GM12878 (cell line): ENCODE results near the gene ARHGAP40. TPM values are rescaled to one million over a fixed set of nuclear protein-coding genes. Genes with fewer than 3 reads are reported as not detected.
A peak's percentile ranks its signal among the peaks of the same experiment; 100 is the strongest.

Experiments
- BCL11A ChIP-seq: IDR thresholded peaks from 2 replicates; pipeline ENCODE4 v1.6.1; 2011; ENCODE audit warnings: low read depth, low read length
- BHLHE40 ChIP-seq, 2 experiments: fragments of 450-650 bp in 1 of 2; IDR thresholded peaks; 2 replicates each; pipeline ENCODE4 v1.6.1; 2011 to 2017; ENCODE audit warnings: low read depth in 2 of 2, borderline replicate concordance in 1 of 2, improper control_type of control experiment in 1 of 2, low read length in 1 of 2, mild to moderate bottlenecking in 1 of 2
- CBX3 ChIP-seq: fragments of 200-600 bp; sonication (generic); IDR thresholded peaks from 2 replicates; pipeline ENCODE4 v1.6.1; 2016; ENCODE audit warnings: low read depth, borderline replicate concordance
- CHD4 ChIP-seq: fragments of 200-600 bp; sonication (generic); IDR thresholded peaks from 2 replicates; pipeline ENCODE4 v1.6.1; 2016; ENCODE audit warnings: mild to moderate bottlenecking
- DPF2 ChIP-seq: fragments of 450-650 bp; IDR thresholded peaks from 2 replicates; pipeline ENCODE4 v1.6.1; 2017; ENCODE audit warnings: mild to moderate bottlenecking
- MEF2A ChIP-seq: IDR thresholded peaks from 2 replicates; pipeline ENCODE4 v1.6.1; 2011; ENCODE audit warnings: low read depth, mild to moderate bottlenecking, low read length, moderate library complexity; ENCODE audit not compliant: insufficient read depth
- NFXL1 ChIP-seq: fragments of 450-650 bp; IDR thresholded peaks from 2 replicates; pipeline ENCODE4 v1.6.1; 2017; ENCODE audit warnings: antibody characterized with exemption, mild to moderate bottlenecking, borderline replicate concordance
- PAX8 ChIP-seq: fragments of 450-650 bp; IDR thresholded peaks from 2 replicates; pipeline ENCODE4 v1.6.1; 2017; ENCODE audit warnings: mild to moderate bottlenecking, moderate library complexity
- RAD21 ChIP-seq: IDR thresholded peaks from 2 replicates; pipeline ENCODE4 v1.6.1; 2011; ENCODE audit warnings: mild to moderate bottlenecking, low read depth, low read length, moderate library complexity; ENCODE audit not compliant: insufficient read depth
- RUNX3 ChIP-seq: IDR thresholded peaks from 2 replicates; pipeline ENCODE4 v1.6.1; 2012; ENCODE audit warnings: low read length, inconsistent platforms
- SUZ12 ChIP-seq: fragments of 200-600 bp; sonication (generic); IDR thresholded peaks from one replicate; pipeline ENCODE4 v1.6.1; 2018; ENCODE audit warnings: antibody characterized with exemption, mild to moderate bottlenecking; ENCODE audit not compliant: unreplicated experiment
- TBL1XR1 ChIP-seq: IDR thresholded peaks from 2 replicates; pipeline ENCODE4 v1.6.1; 2012; ENCODE audit warnings: low read depth, low read length, improper control_type of control experiment
- YY1 ChIP-seq: IDR thresholded peaks from 2 replicates; pipeline ENCODE4 v1.6.1; 2011; ENCODE audit warnings: low read depth, mild to moderate bottlenecking, low read length
- ZNF207 ChIP-seq: fragments of 450-650 bp; IDR thresholded peaks from 2 replicates; pipeline ENCODE4 v1.6.1; 2014; ENCODE audit warnings: antibody characterized with exemption, mild to moderate bottlenecking, borderline replicate concordance
- ZNF217 ChIP-seq: fragments of 450-650 bp; IDR thresholded peaks from 2 replicates; pipeline ENCODE4 v1.6.1; 2017; ENCODE audit warnings: antibody characterized with exemption, mild to moderate bottlenecking
- ZNF384 ChIP-seq: IDR thresholded peaks from 2 replicates; pipeline ENCODE4 v1.6.1; 2012; ENCODE audit warnings: low read depth, mild to moderate bottlenecking, low read length, improper control_type of control experiment, borderline replicate concordance
- polyA plus RNA-seq, 11 experiments: library from polyadenylated mRNA; depleted of rRNA in 4 of 11; unstranded in 6 of 11; stranded (reverse) in 5 of 11; fragments of >200 nt; fragmentation: Nextera tagmentation in 4 of 11; fragmentation: Illumina TruSeq in 1 of 11; extraction: Ambion mirVana in 4 of 11; extraction: Trizol in 1 of 11; gene quantifications; 1 replicate in 1 of 11; 2 replicates in 10 of 11; pipeline versions ENCODE4 v1.2.1 to v1.2.3, GENCODE V29; 2011 to 2016; ENCODE audit warnings: inconsistent platforms in 2 of 11, missing spikeins in 2 of 11, low read depth in 1 of 11
- total RNA-seq, 4 experiments: library from RNA; depleted of rRNA in 3 of 4; stranded (reverse); fragments of >200 nt in 3 of 4; fragmentation: Illumina TruSeq in 1 of 4; extraction: Trizol in 1 of 4; gene quantifications; 2 replicates each; pipeline versions ENCODE4 v1.2.1 to v1.2.3, GENCODE V29; 2013 to 2021
- TF ChIP-seq, protein P1 (sequence below): fragments of 450-650 bp; formaldehyde crosslinking; IDR thresholded peaks from 2 replicates; pipeline ENCODE4 v1.4.0; 2022; ENCODE audit warnings: mild to moderate bottlenecking, moderate library complexity
- TF ChIP-seq, protein P2 (sequence below): fragments of 450-650 bp; conservative IDR thresholded peaks from 2 replicates; pipeline ENCODE4 v1.6.1; 2017; ENCODE audit warnings: mild to moderate bottlenecking, moderate library complexity
- TF ChIP-seq, protein P3 (sequence below), 3 experiments: IDR thresholded peaks in 2 of 3; conservative IDR thresholded peaks in 1 of 3; 2 replicates each; pipeline ENCODE4 v1.5.1; 2011; ENCODE audit warnings: low read depth in 3 of 3, low read length in 3 of 3, mild to moderate bottlenecking in 3 of 3, control low read depth in 2 of 3, moderate library complexity in 2 of 3, inconsistent platforms in 1 of 3, mixed read lengths in 1 of 3; ENCODE audit not compliant: control insufficient read depth in 2 of 3, insufficient read depth in 1 of 3; ENCODE audit errors: extremely low read depth in 1 of 3

ARHGAP40 gene
- total and polyA plus RNA-seq, 10 of the 15 experiments (the other 5 are each of a cell fraction or from before 2014, with no cell fraction given): 0.06 to 0.07 TPM; not detected in 8

DNA sequence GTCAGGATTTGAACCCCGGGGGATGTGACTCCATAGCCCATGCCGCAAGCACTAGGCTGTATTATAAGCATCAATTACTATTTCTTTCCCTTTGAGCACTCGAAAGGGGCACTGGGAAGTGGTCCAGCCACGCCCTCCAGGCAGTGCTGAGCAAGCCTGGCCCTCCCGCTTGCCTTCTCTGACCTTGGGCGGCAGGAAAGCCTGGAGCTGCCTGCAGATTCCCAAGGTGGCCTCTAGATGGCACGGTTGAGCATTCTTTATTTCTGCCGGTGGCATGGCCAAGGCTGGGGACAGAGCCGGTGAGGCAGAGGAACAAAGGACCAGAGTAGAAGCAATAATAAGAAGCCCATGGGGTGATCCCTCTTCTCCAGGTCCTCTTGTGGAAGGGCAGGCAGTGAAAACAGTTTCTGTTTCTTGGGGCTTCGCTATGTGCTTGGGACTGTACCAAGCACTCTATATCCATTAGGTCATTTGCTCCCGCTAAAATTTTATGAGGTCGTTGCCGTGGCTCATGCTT is 32.0 kb downstream of the ARHGAP40 start (continued):
- TF ChIP-seq, protein P1, sequence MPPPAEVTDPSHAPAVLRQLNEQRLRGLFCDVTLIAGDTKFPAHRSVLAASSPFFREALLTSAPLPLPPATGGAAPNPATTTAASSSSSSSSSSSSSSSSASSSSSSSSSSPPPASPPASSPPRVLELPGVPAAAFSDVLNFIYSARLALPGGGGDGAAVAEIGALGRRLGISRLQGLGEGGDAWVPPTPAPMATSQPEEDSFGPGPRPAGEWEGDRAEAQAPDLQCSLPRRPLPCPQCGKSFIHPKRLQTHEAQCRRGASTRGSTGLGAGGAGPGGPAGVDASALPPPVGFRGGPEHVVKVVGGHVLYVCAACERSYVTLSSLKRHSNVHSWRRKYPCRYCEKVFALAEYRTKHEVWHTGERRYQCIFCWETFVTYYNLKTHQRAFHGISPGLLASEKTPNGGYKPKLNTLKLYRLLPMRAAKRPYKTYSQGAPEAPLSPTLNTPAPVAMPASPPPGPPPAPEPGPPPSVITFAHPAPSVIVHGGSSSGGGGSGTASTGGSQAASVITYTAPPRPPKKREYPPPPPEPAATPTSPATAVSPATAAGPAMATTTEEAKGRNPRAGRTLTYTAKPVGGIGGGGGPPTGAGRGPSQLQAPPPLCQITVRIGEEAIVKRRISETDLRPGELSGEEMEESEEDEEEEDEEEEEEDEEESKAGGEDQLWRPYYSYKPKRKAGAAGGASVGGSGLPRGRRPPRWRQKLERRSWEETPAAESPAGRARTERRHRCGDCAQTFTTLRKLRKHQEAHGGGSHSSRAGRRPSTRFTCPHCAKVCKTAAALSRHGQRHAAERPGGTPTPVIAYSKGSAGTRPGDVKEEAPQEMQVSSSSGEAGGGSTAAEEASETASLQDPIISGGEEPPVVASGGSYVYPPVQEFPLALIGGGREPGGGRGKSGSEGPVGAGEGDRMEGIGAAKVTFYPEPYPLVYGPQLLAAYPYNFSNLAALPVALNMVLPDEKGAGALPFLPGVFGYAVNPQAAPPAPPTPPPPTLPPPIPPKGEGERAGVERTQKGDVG: no peak
- TF ChIP-seq, protein P2, sequence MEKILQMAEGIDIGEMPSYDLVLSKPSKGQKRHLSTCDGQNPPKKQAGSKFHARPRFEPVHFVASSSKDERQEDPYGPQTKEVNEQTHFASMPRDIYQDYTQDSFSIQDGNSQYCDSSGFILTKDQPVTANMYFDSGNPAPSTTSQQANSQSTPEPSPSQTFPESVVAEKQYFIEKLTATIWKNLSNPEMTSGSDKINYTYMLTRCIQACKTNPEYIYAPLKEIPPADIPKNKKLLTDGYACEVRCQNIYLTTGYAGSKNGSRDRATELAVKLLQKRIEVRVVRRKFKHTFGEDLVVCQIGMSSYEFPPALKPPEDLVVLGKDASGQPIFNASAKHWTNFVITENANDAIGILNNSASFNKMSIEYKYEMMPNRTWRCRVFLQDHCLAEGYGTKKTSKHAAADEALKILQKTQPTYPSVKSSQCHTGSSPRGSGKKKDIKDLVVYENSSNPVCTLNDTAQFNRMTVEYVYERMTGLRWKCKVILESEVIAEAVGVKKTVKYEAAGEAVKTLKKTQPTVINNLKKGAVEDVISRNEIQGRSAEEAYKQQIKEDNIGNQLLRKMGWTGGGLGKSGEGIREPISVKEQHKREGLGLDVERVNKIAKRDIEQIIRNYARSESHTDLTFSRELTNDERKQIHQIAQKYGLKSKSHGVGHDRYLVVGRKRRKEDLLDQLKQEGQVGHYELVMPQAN: no peak
- TF ChIP-seq, protein P3, sequence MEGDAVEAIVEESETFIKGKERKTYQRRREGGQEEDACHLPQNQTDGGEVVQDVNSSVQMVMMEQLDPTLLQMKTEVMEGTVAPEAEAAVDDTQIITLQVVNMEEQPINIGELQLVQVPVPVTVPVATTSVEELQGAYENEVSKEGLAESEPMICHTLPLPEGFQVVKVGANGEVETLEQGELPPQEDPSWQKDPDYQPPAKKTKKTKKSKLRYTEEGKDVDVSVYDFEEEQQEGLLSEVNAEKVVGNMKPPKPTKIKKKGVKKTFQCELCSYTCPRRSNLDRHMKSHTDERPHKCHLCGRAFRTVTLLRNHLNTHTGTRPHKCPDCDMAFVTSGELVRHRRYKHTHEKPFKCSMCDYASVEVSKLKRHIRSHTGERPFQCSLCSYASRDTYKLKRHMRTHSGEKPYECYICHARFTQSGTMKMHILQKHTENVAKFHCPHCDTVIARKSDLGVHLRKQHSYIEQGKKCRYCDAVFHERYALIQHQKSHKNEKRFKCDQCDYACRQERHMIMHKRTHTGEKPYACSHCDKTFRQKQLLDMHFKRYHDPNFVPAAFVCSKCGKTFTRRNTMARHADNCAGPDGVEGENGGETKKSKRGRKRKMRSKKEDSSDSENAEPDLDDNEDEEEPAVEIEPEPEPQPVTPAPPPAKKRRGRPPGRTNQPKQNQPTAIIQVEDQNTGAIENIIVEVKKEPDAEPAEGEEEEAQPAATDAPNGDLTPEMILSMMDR (IDR thresholded peaks at IDR 0.05 in 2 of 3, conservative IDR thresholded peaks at IDR 0.05 in 1 of 3; ENCODE audit: control insufficient read depth in 2 of 3, extremely low read depth in 1 of 3, insufficient read depth in 1 of 3, low read depth in 3 of 3, low read length in 3 of 3): peak; percentile 86 to 96 (median 96)
- TF ChIP-seq ZNF384 (no peak), YY1 (peak; percentile 10; the same call in 1 of the 2 replicates), CHD4 (no peak), NFXL1 (0 out of 2 replicates have a peak, but pooled peaks have one; percentile 41), RUNX3 (no peak), RAD21 (peak; percentile 64), BCL11A (no peak), PAX8 (no peak), ZNF217 (no peak), CBX3 (no peak), MEF2A (no peak), BHLHE40 (IDR thresholded peaks at IDR 0.05; ENCODE audit: borderline replicate concordance in 1 of 2, low read depth in 2 of 2, low read length in 1 of 2) (0 out of 4 replicates have a peak, but pooled peaks of 1 of the 2 experiments have one; percentile 8), SUZ12 (no peak), TBL1XR1 (no peak), DPF2 (no peak), ZNF207 (no peak)
